Astrocyte (in vitro differentiated cells and primary cell): ENCODE data around the gene GRID2.

Experiments used
- CTCF ChIP-seq: IDR thresholded peaks from 2 replicates; pipeline ENCODE4 v1.5.1; 2011; ENCODE audit warnings: low read depth, mild to moderate bottlenecking, inconsistent platforms, low read length, moderate library complexity; ENCODE audit not compliant: insufficient read depth
- EZH2 ChIP-seq: IDR thresholded peaks from 2 replicates; pipeline ENCODE4 v1.6.1; 2012; ENCODE audit warnings: mild to moderate bottlenecking, low read length, inconsistent platforms; ENCODE audit not compliant: insufficient read depth

- TF ChIP-seq CTCF: no peak
- TF ChIP-seq EZH2: no peak
Measured at GRCh38 chr4:92399032-92399431, 95.3 kb downstream of the GRID2 start.
